SK-N-MC (cell line): Measurements from ENCODE around the gene MRFAP1L1.

Source experiments
- EZH2 ChIP-seq: fragments of 200-600 bp; sonication (generic); IDR thresholded peaks from one replicate; pipeline ENCODE4 v1.6.1; 2017; ENCODE audit warnings: antibody characterized with exemption
- POLR2AphosphoS5 ChIP-seq: IDR thresholded peaks from 2 replicates; pipeline ENCODE4 v1.6.1; 2012; ENCODE audit warnings: mild to moderate bottlenecking, low read depth, low read length, borderline replicate concordance

DNA sequence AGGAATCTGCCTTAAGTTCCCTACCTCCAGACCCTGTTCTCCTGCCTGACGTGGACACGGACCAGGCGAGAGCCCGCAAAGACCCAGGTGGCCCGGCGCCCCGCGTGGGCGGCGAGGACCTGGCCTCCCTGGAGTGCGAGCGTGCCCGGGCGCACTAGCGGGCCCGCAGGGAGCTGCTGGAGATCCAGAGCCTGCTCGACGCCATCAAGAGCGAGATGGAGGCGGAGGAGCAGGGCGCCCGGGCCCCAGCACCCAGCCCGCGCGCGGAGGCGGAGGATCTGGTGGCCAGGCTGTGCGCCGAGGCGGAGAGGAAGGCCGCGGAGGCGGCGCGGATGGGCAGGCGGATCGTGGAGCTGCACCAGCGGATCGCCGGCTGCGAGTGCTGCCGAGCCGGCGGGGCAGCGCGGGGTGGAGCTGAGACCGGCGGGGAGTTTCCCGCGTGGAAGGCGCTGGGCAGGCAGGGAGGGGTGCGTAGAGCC lies 51.0 kb downstream of the MRFAP1L1 start:
- no peak for TF ChIP-seq EZH2
- no peak for TF ChIP-seq POLR2AphosphoS5
